ENCODE data around the gene MICU1. TPM values are rescaled to one million over a fixed set of nuclear protein-coding genes. Genes with fewer than 3 reads are reported as not detected.

The MICU1 gene
- total and polyA plus RNA-seq, 2 donors (not counting 3 experiments of a cell fraction or from before 2014, with no cell fraction given), result 27.5 to 48.0 TPM

GRCh38 chr10:72416661-72417060, 209.2 kb downstream of the MICU1 start:
- BruUV-seq (replicated peaks), result no TSS peak
- Histone ChIP-seq H4K20me1 (replicated peaks; ENCODE audit: control insufficient read depth, extremely low read depth, insufficient read depth, low read length) (no peaks in the 10 kb centered on the region), H3K9me3 (replicated peaks; ENCODE audit: control insufficient read depth, insufficient read depth, low read length) (no peaks in the 10 kb centered on the region), H3K27ac (ENCODE audit: insufficient read depth, low read depth, low read length) (no peak overlapping the region), H3K9me1 (replicated peaks; ENCODE audit: control insufficient read depth, extremely low read depth, insufficient read depth, low read length) (no peaks in the 10 kb centered on the region), H3K4me3 (replicated peaks in 1 of 3; ENCODE audit: insufficient read depth in 1 of 3, low read depth in 1 of 3, low read length in 3 of 3) (no peak overlapping the region), H3K4me2 (ENCODE audit: insufficient read depth, low read length) (no peak overlapping the region), H3K79me2 (ENCODE audit: control insufficient read depth, insufficient read depth, low read length) (no peaks in the 10 kb centered on the region), H3K9ac (replicated peaks; ENCODE audit: extremely low read depth, insufficient read depth, low read length) (no peak overlapping the region), H3K27me3 (ENCODE audit: control insufficient read depth in 2 of 2, insufficient read depth in 2 of 2, low read length in 2 of 2) (no peaks in the 10 kb centered on the region), H3K4me1 (ENCODE audit: control insufficient read depth, extremely low read depth, insufficient read depth, low read length) (no peaks in the 10 kb centered on the region), H3K36me3 (ENCODE audit: control insufficient read depth in 2 of 2, extremely low read depth in 1 of 2, insufficient read depth in 2 of 2, low read length in 2 of 2) (peaks cover 0 to 2% of the 10 kb centered on the region in 2 experiments), H2AFZ (ENCODE audit: low read depth, low read length) (no peak overlapping the region)
- DNase-seq (ENCODE audit: low read depth, low spot score), result no peak
- no peak for TF ChIP-seq GATA2 (IDR thresholded peaks at IDR 0.05; ENCODE audit: insufficient read depth, insufficient read length, low read depth, low read length)
- no peak for TF ChIP-seq FOS (IDR thresholded peaks at IDR 0.05; ENCODE audit: borderline replicate concordance, insufficient read depth, low read length)
- no peak for TF ChIP-seq POLR2AphosphoS5 (IDR thresholded peaks at IDR 0.05; ENCODE audit: insufficient read depth, low read depth, low read length)
- TF ChIP-seq EZH2 (IDR thresholded peaks at IDR 0.05; ENCODE audit: borderline replicate concordance, low read depth, low read length, severe bottlenecking), result no peak
- no peak for TF ChIP-seq POLR2A (IDR thresholded peaks at IDR 0.05; ENCODE audit: low read depth, low read length)
- no peak for TF ChIP-seq CTCF (IDR thresholded peaks at IDR 0.05; ENCODE audit: extremely low read depth in 1 of 2, insufficient read depth in 1 of 2, low read depth in 1 of 2, low read length in 2 of 2)
- no peak for TF ChIP-seq MAX (IDR thresholded peaks at IDR 0.05; ENCODE audit: insufficient read depth, insufficient read length)
- no peak for TF ChIP-seq JUN (IDR thresholded peaks at IDR 0.05; ENCODE audit: borderline replicate concordance, insufficient read depth, insufficient read length, low read depth)
- no peak for TF ChIP-seq MYC (IDR thresholded peaks at IDR 0.05; ENCODE audit: low read depth, low read length)
- dilution Hi-C loops (cut with MboI; ENCODE audit: extremely low pct_ligation_motif_present, low sequenced_read_pairs), result no loop called here
- FAIRE-seq, result no peak
- POLR2A ChIA-PET, result no interaction called here
- CTCF ChIA-PET, result interaction anchor here (0.7 kb wide), 1 partner anchor 197 kb away, joined by 3 read pairs; no protein-coding TSS in a partner anchor
- intact Hi-C loops (cut with micrococcal nuclease), result no loop called here

Measured in endothelial cell of umbilical vein (primary cell).